ENCODE data around the gene CTNNBIP1. TPM values are rescaled to one million over a fixed set of nuclear protein-coding genes. Genes with fewer than 3 reads are reported as not detected.

CTNNBIP1 gene
- total and polyA plus RNA-seq, 9 of the 15 experiments (the other 6 are each of a cell fraction or from before 2014, with no cell fraction given) = 0.65 to 29.2 (median 14.7) TPM

DNA sequence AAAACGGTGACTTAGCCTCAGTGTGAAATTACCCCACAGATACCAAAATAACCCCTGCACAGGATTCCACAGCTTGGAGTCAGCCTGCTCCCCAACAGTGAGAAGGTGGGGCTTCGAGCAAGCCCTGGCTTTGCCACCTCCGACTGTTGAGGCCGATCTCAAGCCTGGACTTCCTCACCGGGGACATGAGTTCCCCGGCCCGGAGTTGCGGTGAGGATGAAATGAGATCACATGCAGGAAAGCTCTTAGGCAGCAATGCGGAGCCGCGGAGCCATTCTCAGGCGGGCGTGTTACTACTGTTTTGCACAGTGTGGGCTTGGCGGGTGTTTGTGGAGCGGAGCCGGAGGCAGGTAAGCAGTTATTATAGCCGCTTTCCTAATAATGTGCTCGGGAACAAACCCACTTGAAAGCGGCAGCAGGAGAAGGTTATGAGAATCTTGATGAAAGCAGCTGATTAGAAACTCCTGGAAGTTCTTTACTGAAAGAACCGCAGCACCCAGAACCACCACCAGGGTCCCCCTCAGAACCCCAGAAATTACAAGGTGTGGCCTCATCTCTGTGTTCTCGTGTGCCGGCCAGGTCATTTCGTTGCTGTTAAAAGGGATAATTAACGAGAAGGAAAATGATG is 82.4 kb downstream of the CTNNBIP1 start (continued):
- no peak for TF ChIP-seq CHD7 (IDR thresholded peaks at IDR 0.05; ENCODE audit: low read depth, low read length)
- TF ChIP-seq SMAD4 (CRISPR knock-in tag; conservative IDR thresholded peaks at IDR 0.05) = no peak
- TF ChIP-seq NR2C1 (IDR thresholded peaks at IDR 0.05) = no peak
- no peak for TF ChIP-seq NR2C1 (tag; IDR thresholded peaks at IDR 0.05)
- TF ChIP-seq EHMT2 (IDR thresholded peaks at IDR 0.05) = no peak
- no peak for TF ChIP-seq SAP30 (IDR thresholded peaks at IDR 0.05; ENCODE audit: borderline replicate concordance, insufficient read depth, low read depth, low read length, poor library complexity, severe bottlenecking)
- no peak for TF ChIP-seq ZNF830 (CRISPR knock-in tag; IDR thresholded peaks at IDR 0.05)
- peak; percentile 45; the same call in 1 of the 2 replicates for TF ChIP-seq RB1 (IDR thresholded peaks at IDR 0.05; ENCODE audit: low read depth)
- TF ChIP-seq ZNF778 (CRISPR knock-in tag; IDR thresholded peaks at IDR 0.05) = no peak
- TF ChIP-seq POLR2A (conservative IDR thresholded peaks at IDR 0.05) = no peak
- TF ChIP-seq PTBP1 (IDR thresholded peaks at IDR 0.05; ENCODE audit: low read depth, low read length) = no peak
- 0 out of 2 replicates have a peak, but pooled peaks have one; percentile 41 for TF ChIP-seq XRCC5 (IDR thresholded peaks at IDR 0.05; ENCODE audit: low read depth, low read length)
- no peak for TF ChIP-seq KDM4B (IDR thresholded peaks at IDR 0.05; ENCODE audit: borderline replicate concordance in 2 of 2, low read depth in 1 of 2)
- no peak for TF ChIP-seq ZNF431 (CRISPR knock-in tag; IDR thresholded peaks at IDR 0.05)
- no peak for TF ChIP-seq FOXK1 (CRISPR knock-in tag; IDR thresholded peaks at IDR 0.05; ENCODE audit: borderline replicate concordance)
- TF ChIP-seq SIN3A (IDR thresholded peaks at IDR 0.05; ENCODE audit: borderline replicate concordance in 2 of 2, control insufficient read depth in 1 of 2, low read depth in 2 of 2, low read length in 2 of 2) = no peak
- no peak for TF ChIP-seq TAF7 (tag; IDR thresholded peaks at IDR 0.05)
- TF ChIP-seq ARHGAP35 (IDR thresholded peaks at IDR 0.05; ENCODE audit: partially characterized antibody) = no peak
- TF ChIP-seq ZNF212 (CRISPR knock-in tag; IDR thresholded peaks at IDR 0.05) = no peak
- peak; percentile 53; the same call in 1 of the 2 replicates for TF ChIP-seq CTBP1 (IDR thresholded peaks at IDR 0.05; ENCODE audit: borderline replicate concordance)
